Measurements from ENCODE around the gene KLHDC10.

DNA sequence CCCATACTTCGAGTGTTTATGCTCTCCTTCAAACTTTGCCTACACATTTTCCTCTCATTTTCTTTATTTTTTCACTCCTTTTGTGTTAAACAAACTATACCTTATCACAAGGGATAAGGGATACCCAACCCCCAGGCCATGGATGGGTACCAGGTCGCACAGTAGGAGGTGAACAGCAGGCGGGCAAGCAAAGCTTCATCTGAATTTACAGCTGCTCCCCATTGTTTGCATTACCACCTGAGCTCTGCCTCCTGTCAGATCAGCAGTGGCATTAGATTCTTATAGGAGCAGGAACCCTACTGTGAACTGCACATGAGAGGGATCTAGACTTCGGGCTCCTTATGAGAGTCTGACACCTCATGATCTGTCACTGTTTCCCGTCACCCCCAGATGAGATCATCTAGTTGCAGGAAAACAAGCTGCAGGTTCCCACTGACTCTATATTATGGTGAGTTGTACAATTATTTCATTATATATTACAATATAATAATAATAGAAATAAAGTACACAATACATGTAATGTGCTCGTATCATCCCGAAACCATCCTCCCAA is 47.6 kb upstream of the KLHDC10 start:
- TF ChIP-seq ZNF264 (CRISPR knock-in tag; IDR thresholded peaks at IDR 0.05): no peak
- no peak for TF ChIP-seq ZBTB21 (CRISPR knock-in tag; IDR thresholded peaks at IDR 0.05)
- TF ChIP-seq SIN3A (IDR thresholded peaks at IDR 0.05; ENCODE audit: borderline replicate concordance, low read depth, low read length): no peak
